SKM-1 (cell line): ENCODE measurements around the gene ARHGEF10L.

Experiments
- DNase-seq: peaks from one replicate; lab custom pipeline; 2025; ENCODE audit not compliant: unreplicated experiment; lab: John Stamatoyannopoulos, UW

The ARHGEF10L gene

GRCh38 chr1:17549384-17549783 is 9.9 kb downstream of the ARHGEF10L start:
- DNase-seq, result no peak

- DNase-seq, result no peak
Measured at GRCh38 chr1:17550729-17551584, 11.5 kb downstream of the ARHGEF10L start.

- no peak for DNase-seq
Measured at GRCh38 chr1:17551755-17552234, 12.3 kb downstream of the ARHGEF10L start.

GRCh38 chr1:17553975-17554700 is 14.6 kb downstream of the ARHGEF10L start:
- DNase-seq, result no peak

GRCh38 chr1:17554954-17555353 is 15.5 kb downstream of the ARHGEF10L start:
- DNase-seq, result no peak

GRCh38 chr1:17557986-17558385 is 18.5 kb downstream of the ARHGEF10L start:
- no peak for DNase-seq

- no peak for DNase-seq
Measured at GRCh38 chr1:17558541-17558940, 19.0 kb downstream of the ARHGEF10L start.

GRCh38 chr1:17558954-17559614 is 19.6 kb downstream of the ARHGEF10L start:
- no peak for DNase-seq

- DNase-seq, result no peak
Measured at GRCh38 chr1:17559615-17560419, 20.3 kb downstream of the ARHGEF10L start.

- DNase-seq, result no peak
Measured at GRCh38 chr1:17561247-17561548, 21.7 kb downstream of the ARHGEF10L start.

- no peak for DNase-seq
Measured at GRCh38 chr1:17561561-17561985, 22.1 kb downstream of the ARHGEF10L start.

GRCh38 chr1:17562375-17562774 is 22.9 kb downstream of the ARHGEF10L start:
- DNase-seq, result no peak

GRCh38 chr1:17563494-17564281 is 24.2 kb downstream of the ARHGEF10L start:
- DNase-seq, result no peak

- no peak for DNase-seq
Measured at GRCh38 chr1:17564458-17565393, 25.2 kb downstream of the ARHGEF10L start.

- no peak for DNase-seq
Measured at GRCh38 chr1:17565461-17566252, 26.2 kb downstream of the ARHGEF10L start.

GRCh38 chr1:17566417-17566816 is 26.9 kb downstream of the ARHGEF10L start:
- DNase-seq, result no peak

GRCh38 chr1:17566892-17567291 is 27.4 kb downstream of the ARHGEF10L start:
- DNase-seq, result no peak

GRCh38 chr1:17567582-17567981 is 28.1 kb downstream of the ARHGEF10L start:
- DNase-seq, result no peak
